Measurements from ENCODE around the gene LMF2. TPM values are rescaled to one million over a fixed set of nuclear protein-coding genes. Genes with fewer than 3 reads are reported as not detected.

LMF2 gene
- total RNA-seq, 1 donor from 2014 or later: 89.1 TPM

DNA sequence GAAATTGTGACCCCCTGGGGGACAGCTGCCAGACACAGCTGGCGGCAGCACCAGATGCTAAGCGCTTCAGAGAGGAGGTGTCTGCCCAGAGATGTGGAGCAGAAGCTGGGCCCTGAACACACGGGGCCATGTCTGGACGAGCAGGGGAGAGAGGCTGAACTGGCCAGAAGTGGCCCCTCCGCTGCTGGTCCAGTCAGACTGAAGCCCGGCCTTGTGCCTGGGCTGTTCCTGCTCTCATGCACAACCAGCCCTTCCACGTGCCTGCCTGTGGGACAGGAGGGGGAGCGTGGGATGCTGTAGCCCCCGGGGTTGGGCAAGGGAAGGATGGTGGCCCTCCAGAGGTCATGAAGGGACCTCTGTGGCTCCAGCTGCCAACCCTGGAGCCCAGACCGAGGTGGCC lies 24.4 kb downstream of the LMF2 start:
- no peak for DNase-seq (ENCODE audit: low spot score)

DNA sequence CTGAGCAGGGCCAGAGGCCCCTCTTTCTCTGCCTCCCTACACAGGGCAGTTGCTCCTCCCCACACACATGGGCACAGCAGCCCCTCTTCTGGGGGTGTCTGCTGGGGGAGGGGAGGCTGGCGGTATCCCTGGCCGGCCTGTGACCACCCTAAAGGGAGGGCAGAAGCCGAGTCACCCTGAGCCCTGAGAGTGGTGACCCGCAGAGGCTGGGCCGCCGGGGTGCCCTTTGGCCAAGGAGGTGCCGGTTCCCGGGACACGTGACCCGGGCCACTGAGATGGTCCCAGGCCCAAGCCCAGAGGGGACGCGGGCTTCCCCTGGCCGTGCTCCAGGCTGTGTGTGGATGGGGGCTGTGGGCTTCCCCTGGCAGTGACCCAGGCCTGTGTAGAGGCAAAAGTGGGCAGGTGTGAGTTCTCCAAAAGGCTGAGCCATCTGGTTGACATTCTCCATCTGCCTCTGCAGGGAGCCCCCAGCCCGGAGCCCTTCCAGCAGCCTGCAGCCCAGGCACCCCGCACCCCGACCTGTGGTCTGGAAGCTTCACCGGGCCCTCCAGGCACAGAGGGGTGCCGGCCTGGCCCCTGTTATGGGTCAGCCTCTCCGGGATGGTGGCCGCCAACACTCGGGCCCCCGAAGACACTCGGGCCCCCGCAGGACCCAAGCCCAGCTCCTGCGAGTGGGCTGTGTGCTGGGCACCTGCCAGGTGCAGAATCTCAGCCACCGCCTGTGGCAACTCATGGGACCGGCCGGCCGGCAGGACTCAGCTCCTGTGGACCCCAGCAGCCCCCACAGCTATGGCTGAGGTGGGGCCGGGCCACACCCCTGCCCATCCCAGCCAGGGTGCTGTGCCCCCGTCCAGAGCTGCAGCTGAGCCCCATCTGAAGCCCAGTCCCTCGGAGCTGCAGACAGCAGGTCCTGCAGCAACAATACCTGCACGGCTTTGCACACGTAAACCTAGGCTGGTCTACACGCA lies 25.1 kb downstream of the LMF2 start:
- no peak for DNase-seq (ENCODE audit: low spot score)

DNA sequence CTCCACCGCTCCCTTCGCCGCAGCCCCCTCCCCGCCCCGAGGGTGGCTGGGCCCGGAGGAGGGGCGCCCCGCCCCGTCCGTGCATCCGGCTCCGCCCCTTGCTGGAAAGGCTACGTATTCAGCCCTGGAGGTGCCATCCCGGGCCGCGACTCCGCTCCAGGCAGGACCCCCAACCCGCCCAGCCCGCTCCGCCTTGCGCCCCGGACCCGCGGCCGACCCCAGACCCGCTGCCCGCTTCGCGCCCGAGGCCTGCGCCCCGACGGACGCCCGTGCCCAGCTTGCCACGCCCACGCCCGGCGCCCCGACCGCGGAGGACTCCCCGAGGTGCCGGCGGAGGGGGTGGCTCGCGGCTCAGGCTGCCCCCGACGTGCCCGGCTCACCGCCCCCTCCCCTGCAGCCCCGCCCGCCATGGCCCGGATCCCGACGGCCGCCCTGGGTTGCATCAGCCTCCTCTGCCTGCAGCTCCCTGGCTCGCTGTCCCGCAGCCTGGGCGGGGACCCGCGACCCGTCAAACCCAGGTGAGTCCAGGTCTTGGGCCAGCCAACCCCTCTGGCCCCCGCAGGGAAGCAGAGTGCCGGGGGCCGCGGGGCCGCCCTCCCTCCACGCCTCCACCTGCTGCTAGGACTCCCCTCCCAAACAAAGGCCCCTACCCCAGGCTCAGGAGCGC lies 25.9 kb downstream of the LMF2 start, which contains the start of gene ADM2:
ADM2 (plus strand) TSS at position 104 of the 667 bp plus-strand sequence; CDS start at position 409, 305 bp downstream.
- DNase-seq (ENCODE audit: low spot score): no peak

DNA sequence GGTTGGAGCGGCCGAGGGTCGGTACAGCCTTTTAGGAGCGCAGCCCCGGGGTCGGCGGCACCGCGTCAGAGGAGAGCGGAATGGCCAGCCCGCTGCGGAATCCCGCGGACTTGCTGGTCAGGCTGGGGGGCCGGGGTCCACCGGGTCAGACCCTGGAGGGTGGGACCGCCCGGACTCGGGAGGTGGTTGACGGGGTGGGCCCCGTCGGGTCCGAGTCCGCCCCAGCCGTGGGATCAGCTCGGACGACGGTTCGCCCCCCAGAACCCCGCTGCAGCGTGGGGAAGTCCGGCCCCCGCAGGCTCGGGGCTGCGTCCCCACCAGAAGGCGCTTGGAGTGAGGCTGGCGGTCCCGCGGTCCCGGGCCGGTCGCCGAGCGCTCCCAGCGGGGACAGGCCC lies 26.5 kb downstream of the LMF2 start:
- DNase-seq (ENCODE audit: low spot score): no peak

DNA sequence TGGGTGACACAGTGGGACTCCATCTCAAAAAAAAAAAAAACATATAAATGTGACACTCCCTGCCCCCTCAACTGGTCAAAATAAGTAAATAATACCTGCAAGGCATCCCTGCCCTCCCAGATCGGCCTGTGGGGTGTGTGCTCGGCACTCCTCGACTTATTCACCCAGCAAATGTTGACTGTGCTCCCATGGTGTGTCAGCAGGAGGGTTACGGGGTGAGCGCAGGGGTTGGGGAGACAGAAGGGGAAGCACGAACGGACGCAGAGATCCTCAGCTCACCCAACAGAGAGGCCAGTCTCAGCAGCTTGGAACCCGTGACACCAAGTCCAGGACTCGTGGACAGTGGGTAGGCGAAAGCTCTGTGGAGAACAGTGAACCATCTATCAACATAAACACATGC lies 27.8 kb downstream of the LMF2 start:
- DNase-seq (ENCODE audit: low spot score): no peak

DNA sequence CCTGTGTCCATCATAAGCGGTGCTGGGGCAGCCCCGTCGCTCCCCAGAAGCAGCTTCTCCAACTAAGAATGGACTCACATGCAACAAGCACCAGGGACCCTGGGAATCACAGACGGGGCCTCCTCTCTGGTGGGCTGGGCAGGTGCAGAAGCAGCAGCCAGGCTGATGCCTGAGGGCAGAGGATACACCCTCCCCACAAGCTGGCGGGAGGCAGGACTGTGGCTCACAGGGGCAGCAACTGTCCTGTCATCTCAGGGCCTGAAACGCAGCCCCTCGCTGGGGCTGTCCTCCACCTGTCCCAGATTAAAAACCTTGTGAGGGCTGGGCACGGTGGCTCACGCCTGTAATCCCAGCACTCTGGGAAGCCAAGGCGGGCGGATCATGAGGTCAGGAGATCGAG lies 29.6 kb downstream of the LMF2 start:
- DNase-seq (ENCODE audit: low spot score): no peak

DNA sequence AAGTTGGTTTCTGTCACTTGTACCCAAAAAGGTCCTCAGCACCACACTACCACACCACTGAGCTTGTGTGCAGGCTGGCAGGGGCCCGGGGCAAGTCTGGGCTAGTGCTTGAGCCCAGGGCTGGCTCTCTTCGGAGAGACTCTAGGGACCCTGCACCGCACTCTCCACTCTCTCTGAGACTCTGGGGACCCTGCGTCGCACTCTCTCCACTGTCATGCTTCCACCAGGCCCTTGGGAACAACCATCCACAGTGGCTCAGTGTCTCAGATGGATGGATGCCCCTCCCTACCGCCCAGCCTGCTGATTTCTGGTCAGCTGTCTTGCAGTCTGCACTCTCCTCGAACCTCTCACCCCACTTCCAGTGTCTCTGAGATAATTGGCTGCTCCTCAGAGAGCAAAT lies 30.6 kb downstream of the LMF2 start:
- no peak for DNase-seq (ENCODE audit: low spot score)

DNA sequence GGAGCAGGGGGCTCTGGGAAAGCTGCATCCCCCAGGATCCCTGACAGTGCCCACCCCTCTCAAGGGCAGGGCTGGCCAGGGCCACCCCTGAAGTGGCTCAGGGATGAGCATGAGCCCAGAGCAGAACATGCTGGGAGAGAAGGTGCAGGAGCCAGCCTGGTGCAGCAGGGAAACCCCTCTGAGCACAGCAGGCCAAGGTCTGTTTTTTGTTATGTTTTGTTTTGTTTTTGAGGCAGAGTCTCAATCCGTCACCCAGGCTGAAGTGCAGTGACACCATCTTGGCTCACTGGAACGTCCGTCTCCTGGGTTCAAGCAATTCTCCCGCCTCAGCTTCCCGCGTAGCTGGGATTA lies 31.9 kb downstream of the LMF2 start:
- DNase-seq (ENCODE audit: low spot score): no peak

DNA sequence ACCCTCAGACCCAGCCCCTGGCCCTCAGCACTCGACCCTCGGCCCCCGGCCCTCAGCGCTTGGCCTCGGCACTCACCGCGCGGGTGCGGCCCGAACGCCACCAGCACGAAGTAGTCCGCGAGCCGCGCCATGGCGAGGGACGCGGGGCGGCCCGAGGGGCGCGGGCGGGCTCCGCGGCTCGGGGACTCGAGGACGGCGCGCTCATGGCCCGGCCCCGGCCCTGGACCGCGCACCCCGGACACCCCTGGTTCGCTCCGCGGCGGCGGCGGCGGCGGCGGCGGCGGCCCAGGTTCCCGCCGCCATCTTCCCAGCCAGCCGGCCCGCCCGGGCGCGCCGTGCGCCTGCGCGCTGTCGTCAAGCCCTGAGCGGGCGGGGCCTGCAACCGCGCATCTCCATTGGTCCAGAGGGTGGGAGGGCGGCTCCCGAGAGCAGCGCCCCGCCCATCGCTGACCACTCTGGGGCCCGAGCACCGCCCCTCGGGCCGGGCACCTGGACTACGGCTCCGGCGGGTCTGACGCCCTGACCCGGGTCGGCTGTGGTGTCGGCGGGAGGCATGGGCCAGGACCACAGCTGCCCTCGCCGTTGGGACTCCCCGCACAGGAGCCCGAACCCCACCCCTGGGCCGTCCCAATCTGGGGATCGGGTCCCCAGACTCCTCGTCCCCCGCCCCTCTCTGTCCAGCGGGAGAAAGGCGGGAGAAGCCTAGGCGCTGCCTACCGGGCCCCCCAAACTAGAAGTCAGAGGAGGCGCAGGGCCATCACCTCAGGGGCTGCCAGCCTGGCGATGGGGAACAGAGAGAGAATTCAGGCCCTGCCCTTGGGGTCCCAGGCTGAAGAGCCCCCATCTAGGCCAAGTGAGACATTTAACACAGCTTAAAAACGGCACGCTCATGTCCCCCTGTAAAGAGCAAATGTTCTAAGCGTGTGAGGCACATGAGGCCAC lies 32.5 kb downstream of the LMF2 start, which contains the start of gene SBF1:
SBF1 (minus strand) TSS at position 326 of the 942 bp plus-strand sequence; CDS start at position 131, 195 bp downstream.
- DNase-seq (ENCODE audit: low spot score): peak; percentile 92

DNA sequence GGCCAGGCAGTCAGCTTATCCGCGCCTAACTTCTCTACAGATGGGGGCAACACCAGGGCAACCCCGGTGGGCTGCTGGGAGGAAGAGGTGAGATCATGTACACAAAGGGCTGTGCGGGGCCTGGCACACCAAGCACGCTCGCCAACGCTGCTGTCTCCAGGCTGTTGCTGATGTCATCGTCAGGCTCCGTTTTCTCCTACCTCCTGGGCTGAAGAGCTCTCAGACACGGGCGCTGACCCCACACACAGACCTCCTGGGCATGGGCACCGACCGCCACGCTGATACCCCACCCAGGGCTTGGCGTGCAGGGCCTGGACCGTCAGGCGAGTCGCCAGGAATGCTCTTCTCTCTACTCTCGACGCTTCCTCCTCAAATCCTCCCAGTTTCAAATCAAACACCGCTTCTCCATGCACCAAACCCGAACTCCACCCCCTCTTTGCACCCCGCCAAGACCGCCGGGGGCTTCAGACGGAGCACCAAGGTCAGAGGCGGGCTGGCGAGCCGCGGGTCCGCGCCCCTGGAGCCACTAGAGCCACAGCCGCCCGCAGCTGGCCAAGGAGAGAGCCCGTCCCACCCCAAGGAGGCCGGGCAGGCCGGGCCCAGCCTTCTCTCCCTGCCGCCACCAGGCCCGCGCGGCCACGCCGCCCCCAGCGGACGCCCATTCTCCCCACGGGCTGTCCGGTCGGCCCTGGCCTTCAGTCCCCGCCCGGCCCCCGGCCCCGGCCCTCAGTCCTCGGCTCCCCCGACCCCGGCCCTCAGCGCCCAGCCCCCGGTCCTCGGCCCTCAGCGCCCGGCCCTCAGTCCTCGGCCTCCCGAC lies 33.4 kb downstream of the LMF2 start:
- no peak for DNase-seq (ENCODE audit: low spot score)

DNA sequence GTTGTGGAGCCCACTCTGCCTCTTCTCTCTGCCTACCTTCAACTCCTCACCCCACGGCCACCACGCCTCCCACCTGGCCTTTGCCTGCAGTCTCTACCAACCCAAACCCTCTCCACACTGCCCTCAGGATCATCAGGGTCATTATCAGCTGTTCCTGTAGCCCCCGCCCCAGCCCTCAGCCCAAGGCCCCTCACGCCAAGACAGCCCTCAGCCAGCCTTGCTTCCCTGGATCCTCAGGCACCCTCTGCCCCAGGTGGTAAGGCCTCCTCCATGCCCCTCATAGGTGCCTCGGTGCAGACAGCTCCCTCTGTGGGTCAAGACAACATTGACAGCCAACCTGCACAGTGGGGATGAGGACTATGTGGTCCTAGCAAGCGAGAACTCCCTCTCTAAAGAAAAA lies 34.4 kb downstream of the LMF2 start:
- no peak for DNase-seq (ENCODE audit: low spot score)

DNA sequence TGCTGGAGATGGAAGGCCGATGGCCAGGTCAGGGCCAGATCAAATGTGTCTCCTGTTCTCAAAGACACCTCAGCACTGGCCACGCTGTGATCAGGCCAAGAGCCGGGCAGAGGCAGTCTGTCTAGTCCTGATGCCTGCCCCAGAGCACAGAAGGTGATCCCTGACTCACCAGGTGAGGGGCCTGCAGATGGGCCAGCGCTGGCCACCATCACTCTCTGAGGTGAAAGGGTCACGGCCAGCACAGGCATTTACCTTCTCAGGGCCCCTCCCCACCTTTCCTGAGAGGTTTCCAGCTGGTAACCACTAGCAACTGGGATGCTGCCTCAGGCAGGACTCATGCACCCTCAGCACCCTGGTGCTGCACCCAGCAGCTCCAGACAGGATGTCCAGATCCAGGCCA lies 35.5 kb downstream of the LMF2 start:
- DNase-seq (ENCODE audit: low spot score): no peak

DNA sequence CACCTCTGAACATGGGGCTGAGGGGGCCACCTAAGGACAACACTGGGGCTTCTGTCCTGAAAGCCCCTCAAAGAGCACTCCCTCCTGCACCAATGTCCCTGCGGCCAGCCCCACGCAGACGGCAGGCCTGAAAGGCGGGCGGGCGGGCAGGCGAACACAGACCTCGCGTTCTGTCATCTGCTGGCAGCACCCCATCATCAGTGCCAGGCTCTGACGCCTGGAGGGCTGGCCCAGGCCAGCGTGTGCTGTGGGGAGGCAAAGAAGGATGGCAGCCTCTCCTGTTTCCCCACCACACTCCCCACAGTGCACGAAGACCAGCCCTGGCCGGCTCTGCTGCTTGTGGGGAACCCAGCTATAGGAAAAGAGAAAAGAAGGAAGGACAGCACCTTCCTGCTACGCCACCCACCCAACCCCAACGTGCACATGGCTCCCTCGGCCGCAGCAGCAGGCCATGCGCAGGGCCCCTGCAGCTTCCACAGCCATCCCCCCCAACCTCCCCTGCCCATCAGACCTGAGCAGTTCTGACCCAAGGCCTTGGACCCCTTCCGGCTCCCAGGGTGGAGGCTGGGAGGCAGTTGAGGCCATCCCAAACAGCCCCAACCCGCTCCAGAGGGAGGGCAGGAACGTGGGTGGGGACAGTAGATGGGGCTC lies 36.2 kb downstream of the LMF2 start:
- DNase-seq (ENCODE audit: low spot score): no peak

DNA sequence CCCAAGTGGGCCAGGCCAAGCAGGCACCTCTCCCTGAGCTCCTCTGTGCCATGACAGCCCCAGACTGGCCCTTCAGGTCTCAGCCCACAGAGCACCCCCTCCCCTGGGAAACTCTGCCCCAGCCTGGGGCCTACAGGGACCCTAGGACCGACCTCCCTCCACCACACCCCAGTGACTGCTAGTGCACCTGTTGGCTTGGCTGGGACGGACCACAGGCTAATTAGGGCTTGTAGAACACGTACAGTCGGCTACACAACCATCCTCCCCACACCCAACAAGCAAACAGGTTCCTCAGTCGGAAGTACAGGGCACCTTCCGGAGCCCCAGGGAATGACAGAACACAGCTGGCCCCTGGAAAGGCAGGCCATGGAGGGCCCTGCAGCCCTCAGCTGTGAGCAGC lies 37.0 kb downstream of the LMF2 start:
- DNase-seq (ENCODE audit: low spot score): no peak

DNA sequence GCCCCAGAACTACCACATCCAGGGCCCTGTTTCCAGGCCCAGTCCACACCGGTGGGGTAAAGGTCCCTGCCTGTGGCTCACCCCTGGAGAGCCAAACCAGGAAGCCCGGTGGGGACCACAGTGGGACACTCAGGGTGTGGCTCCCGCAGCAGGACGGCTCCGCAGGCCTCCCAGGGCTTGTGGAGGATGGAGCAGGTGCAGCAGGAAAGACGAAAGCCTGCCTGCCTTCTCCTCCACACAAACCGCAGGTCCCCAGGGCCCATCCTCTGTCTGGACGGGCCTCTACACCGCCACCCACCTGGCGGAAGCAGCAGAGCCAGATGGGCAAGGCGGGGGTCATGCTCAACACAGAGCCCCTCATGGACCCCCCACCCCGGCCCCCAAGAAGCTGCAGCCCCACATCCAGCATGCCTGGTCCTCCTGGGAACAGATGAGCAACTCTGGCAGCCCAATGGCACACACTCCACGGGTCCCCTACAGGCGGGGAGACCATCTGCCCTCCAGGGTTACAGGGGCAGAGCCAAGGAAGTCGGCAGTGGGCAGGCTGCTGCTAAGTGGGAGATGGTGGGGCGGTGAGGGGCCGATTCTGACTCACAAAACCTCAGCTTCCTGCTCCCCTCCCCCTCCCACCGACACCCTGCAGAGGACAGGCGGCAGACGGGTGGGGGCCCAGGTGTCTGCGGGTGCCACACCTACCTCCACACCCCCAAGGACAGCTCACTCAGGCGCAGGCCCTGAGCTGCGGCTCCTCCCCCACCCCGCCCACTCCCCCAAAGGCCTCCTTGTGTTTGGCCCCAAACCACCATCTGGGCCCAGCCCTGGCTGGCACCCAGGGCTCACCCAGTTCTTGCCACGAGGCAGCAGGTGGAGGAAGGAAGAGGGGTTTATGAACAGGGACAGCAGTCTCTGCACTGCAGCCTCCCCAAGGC lies 37.9 kb downstream of the LMF2 start:
- peak; percentile 87 for DNase-seq (ENCODE audit: low spot score)

DNA sequence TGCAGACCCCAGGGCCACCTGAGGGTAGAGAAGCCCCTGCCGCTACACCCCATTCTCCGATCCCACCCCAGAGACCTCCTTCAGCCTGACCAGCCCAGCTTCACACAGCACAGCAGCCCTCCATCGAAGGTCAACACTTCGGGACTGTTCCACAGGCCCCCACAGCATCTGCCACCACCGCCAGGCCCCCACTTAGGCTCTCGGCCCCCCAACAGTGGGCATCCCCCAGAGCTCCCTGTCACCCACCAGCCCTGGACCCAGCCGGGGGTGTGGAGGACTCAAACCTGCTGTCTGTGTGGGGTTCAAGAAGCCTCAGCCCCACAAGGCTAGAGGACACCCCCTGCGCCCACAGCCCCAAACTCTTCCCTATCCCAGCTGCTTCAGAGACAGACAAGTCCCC lies 38.9 kb downstream of the LMF2 start:
- DNase-seq (ENCODE audit: low spot score): no peak

DNA sequence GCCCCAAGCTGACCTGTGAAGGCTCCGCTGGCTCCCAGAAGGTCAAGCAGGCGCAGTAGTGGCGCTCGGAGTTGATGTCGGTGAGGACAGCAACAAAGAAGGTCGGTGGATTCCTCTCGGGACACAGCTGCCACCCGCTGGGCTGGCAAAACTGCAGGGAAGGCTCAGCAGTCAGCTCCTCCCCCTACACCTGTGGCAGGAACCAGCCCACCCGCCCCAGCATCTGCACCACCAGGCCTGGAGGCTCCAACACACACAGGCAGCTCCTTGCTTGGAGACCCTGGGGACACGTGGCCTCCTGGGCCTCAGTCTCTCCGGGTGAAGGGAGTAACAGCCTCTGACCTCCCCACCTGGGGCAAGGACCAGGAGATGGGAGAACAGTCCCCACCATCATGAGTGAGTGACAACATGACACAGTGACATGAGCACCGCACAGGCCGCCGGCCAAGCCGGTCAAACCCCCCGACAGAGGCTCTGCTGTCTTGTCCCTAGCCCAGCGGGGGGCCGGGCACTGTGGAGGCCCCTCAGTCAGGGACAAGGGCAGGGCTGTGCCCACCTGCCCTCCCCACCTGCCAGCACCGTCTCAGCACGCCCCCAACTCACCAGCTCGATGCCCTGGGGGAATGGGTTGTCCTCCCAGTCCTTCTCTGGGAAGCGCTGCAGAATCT lies 39.6 kb downstream of the LMF2 start:
- DNase-seq (ENCODE audit: low spot score): no peak

DNA sequence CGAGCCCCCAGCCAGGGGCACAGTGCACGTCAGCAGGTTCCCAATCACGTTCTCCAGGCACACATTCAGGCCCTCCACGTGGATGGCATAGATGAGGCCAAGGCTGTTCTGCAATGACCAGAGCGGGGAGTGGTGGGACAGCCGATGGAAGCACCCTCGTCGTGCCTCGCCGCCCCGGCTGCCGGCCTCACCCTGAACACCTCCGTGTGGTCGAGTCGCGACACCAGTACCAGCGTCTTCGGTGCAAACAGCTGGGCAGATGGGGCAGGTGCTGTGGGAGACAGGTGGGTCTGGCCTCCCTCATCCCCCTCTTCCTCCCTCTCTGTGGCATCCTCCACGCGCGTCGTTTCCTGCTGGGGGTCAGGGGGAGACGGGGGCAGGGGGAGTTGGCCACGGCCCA lies 40.2 kb downstream of the LMF2 start:
- no peak for DNase-seq (ENCODE audit: low spot score)

All from mucosa of gallbladder (tissue), 1 donor.